HG03521 (cell line): Measurements from ENCODE around the gene CLOCK.
A peak's percentile ranks its signal among the peaks of the same experiment; 100 is the strongest.
"Not testable (repeated sequence)": the region's sequence is repeated elsewhere in the genome, so short reads cannot be mapped to it uniquely, and the experiment has no call there.

Experiments used
- ATAC-seq: cut with Tn5 transposase; IDR thresholded peaks from one replicate; pipeline ENCODE4 v1.9.1; 2021; ENCODE audit warnings: mild to moderate bottlenecking, moderate library complexity; ENCODE audit not compliant: unreplicated experiment

The CLOCK gene, protein sequence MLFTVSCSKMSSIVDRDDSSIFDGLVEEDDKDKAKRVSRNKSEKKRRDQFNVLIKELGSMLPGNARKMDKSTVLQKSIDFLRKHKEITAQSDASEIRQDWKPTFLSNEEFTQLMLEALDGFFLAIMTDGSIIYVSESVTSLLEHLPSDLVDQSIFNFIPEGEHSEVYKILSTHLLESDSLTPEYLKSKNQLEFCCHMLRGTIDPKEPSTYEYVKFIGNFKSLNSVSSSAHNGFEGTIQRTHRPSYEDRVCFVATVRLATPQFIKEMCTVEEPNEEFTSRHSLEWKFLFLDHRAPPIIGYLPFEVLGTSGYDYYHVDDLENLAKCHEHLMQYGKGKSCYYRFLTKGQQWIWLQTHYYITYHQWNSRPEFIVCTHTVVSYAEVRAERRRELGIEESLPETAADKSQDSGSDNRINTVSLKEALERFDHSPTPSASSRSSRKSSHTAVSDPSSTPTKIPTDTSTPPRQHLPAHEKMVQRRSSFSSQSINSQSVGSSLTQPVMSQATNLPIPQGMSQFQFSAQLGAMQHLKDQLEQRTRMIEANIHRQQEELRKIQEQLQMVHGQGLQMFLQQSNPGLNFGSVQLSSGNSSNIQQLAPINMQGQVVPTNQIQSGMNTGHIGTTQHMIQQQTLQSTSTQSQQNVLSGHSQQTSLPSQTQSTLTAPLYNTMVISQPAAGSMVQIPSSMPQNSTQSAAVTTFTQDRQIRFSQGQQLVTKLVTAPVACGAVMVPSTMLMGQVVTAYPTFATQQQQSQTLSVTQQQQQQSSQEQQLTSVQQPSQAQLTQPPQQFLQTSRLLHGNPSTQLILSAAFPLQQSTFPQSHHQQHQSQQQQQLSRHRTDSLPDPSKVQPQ

DNA sequence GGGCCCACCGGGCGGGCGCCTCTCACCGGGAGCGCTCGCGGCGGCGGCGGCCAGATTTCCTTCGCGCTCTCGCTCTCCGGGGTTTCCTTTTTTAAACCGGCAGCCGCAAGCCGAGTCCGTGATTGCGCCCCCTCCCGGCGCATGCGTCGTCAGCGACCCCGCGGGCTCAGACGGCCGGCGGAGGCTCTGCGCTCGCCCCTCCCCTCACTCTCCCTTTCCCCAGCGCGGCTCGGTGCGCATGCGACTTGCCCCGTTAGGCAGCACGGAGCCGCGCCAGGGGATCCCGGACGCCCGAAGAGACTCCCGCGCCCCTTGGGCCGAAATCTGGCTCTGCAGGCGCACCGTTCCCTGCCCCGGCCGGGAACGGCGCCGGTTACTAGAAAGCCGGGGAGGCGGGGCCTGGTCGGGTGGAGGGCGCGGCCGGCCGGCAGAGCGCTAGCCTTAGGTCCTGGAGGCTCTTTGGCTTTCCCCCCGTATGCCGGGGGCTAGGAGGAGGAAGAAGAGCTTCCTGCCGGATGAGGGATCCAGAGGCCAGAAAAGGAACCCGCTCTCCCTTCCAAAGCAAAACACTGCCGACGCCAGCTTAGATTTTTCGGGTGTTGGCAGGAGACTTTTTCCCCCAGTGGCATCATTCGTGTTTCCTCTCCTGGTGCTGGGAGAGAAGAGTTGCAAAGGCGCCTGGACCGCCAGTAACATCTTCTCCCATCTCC lies at the start of gene CLOCK:
TSS of gene CLOCK (minus strand) at position 154 of the 710 bp plus-strand sequence. CDS start 64,124 bp downstream, outside the sequence.
- peak; percentile 72 for ATAC-seq

DNA sequence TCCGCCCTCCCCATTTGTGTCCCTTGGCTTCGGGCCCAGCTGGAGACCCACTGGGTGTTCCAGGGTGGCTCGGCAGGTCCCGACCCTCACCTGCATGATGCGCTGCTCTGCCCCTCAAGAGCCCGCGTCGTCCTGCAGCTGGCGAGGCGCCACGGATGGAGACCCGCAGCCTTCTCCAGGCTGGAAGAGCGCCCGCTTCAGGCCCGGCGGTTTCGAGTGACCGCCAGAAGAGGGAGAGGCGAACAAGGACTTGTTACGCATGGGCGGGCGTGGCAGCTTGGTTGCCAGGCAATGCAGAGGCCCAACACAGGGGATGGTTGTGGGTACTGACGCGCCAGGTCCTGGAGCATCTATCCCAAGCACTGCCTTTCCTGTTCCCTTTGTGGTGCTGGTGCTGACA lies 45.3 kb upstream of the CLOCK start, which contains the start of gene PDCL2:
TSS of gene PDCL2 (minus strand) at position 232 of the 400 bp plus-strand sequence. CDS start at position 96, 136 bp downstream.
- no peak for ATAC-seq

DNA sequence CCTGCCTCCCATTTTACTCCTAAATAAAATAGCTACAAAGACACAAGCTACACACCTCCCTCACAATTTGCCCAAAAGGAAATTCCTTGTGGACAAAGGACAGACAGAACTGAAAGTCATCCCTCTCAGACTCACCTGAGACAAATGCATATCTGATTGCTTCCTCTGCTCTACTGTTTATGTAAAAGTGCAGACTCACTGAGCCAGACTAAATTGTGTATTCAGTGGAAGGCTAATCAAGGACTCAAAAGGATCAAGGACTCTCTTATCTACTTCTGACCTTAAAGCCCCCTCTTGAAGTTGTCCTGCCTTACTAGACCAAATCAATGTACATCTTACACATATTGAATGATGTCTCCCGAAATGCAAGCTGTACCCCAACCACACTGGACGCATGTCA lies 41.5 kb upstream of the CLOCK start:
- ATAC-seq: no peak

DNA sequence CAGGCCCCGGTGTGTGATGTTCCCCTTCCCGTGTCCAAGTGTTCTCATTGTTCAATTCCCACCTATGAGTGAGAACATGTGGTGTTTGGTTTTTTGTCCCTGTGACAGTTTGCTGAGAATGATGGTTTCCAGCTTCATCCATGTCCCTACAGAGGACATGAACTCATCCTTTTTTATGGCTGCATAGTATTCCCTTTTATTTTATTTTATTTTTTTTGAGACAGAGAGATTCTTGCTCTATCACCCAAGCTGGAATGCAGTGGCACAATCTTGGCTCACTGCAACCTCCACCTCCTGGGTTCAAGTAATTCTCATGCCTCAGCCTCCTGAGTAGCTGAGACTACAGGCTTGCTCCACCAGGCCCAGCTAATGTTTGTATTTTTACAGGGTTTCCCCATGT lies 36.1 kb upstream of the CLOCK start:
- ATAC-seq: not testable (repeated sequence)

DNA sequence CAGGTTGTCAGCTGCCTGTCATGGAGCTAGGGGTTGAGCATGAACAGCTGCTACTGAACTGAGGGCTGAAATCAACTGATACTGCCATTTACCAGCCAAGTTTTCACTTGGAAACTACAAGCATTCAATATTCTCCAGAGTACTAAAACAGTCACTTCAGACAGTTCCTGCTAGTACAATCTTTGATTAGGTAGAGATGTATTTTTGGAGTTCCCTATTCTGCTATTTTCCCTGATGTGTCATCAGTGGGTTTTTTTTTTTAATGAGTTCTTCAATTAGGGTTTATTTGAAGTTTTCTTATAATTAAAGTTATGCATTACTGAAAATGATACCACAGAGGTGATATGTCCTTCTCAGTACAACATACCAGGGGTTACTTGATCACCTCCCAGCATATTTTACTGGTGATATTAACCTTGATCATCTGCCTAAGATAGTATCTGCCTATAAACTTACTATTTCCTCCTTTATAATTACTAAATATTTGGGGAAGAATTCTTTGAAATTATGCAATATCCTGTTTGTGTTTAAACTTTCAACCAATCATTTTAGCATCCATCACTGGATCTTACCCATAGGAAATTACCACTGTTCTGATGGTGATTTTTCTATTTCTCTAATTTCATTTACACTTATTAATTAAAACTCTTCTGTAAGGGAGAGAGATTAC lies 31.8 kb upstream of the CLOCK start:
- no peak for ATAC-seq

DNA sequence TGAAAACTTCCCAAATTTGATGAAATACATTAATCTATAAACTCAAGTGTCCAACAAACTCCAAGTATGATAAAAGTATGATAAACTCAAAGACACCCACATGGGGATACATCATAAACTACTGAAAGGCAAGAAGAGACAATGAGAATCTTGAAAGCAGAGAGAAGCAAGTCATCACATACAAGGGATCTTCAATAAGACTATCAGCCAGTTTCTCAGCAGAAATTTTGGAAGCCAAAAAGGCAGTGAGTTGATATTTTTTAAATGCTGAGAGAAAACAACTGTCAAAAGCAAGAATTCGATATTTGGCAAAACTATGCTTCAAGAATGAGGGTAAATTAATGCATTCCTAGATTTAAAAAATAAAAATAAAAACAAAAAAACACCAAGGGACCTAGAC lies 28.8 kb upstream of the CLOCK start:
- ATAC-seq: no peak

DNA sequence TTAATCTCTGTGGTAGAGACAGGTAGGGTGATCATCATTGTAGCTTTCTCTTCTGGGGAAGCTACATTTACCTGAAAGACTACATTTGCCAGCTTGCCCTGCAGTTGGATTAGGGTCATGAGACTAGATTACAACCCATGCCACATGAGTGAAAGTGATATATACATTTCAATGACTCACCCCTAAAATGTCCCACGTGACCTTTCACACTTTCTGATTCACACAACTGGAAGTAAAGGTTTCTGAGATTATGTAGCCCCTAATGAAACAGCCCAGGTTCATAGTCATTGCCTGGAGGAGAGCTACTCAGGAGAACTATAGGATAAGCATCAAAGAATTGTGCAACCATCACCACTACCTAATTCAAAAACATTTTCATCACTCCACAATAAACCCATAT lies 27.5 kb upstream of the CLOCK start:
- no peak for ATAC-seq

DNA sequence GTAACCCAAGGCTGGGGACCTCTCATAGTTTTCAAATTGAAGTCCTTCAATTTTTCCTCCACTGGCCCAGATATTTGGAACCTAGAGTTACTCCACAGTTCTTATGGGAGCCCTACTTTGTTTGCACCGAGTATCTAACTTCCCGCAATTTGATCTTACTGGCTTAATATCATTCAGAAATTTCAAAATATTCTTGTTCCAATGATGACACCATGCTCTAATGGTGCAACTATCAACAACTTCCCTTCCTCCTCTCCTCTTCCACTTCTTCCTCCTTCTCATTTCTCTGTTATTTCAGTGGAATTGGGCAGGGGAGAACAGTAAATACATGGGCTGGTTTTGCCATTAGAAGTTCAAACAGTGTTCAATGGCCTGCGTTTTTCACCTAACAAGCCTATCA lies 25.1 kb upstream of the CLOCK start:
- ATAC-seq: no peak

DNA sequence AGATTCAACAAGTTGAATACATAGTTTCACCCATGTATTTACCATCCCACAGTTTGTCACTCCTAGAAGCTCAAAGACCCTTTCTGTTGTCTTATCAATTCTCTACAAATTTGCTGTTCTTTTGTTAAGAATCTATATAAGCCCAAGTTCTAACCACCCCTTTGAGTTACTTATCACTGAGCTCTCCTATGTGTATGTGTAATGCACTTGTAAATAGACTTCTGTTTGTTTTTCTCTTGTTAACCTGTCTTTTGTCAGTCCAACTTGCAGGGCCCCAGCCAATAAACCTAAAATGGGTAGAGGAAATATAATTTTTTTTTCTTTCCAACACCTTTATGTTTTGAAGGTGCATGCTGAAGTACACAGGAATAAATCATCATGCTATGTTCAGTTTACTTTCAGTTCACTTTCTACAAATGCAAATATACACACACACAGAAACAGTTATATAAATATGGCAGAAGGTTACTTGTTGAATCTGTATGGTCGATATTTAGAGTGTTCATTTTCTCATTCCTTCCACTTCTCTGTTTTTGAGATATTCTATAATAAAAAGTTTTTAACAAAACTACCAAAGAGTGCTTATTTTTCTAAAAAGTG lies 22.3 kb upstream of the CLOCK start:
- ATAC-seq: peak; percentile 60

DNA sequence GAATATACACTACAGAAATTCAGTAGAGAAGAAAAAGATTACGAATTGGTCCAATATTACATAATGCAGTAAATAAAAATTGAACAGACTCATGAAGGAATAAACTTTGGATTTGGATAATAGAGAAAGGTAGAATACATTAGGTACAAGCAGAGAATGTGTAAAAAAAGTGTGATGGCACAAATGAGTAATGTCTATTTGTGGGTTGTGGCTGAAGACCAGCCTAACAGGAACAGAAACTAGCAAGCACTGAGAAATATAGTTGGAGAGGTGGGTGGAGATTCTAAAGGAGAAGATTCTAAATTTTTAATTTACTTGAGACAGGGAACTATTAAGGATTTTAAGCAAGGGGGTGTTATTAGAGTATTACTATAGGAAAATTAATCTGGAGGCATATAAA lies 15.2 kb upstream of the CLOCK start:
- ATAC-seq: peak; percentile 100

DNA sequence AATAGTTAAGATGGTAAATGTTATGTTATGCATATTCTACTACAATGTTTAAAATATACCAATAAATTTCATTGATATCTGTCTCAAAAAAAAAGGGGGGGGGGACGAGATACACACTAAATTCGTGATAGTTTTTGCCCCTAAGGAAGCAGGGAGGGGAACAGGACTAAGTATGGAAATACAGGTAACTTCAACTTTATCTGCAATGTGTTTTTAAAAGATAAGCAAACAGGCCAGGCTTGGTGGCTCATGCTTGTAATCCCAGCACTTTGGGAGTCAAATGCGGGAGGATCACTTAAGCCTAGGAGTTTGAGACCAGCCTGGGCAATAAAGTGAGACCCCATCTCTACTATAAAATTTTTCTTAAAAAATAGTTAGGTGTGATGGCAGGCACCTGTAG lies 13.4 kb upstream of the CLOCK start:
- ATAC-seq: no peak

DNA sequence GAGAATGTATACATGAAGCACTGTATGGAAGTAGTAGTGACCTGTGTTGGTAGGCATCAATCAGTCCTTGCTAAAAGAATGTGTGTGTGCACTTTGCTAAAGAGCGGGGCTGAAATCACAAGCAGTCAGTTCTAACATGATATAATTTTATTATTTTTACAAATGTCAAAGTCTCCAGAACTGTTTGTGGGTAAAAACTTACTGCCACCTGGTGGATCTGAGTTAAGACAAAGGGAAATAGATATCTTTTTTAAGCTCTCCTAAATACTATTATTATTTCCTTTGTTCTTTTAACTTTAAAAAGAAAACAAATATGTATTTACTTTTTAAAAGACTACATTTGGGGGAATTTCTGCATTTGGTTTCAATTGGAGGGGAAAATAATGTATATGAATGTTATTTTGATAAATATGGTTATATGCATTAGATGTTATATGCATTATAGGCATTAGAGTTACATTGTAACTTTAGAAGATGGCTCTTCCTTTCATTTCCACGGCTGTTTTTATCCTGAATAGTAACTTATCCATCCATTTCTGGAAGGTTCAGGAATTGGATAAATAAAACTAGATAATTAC lies 7.8 kb upstream of the CLOCK start:
- no peak for ATAC-seq

DNA sequence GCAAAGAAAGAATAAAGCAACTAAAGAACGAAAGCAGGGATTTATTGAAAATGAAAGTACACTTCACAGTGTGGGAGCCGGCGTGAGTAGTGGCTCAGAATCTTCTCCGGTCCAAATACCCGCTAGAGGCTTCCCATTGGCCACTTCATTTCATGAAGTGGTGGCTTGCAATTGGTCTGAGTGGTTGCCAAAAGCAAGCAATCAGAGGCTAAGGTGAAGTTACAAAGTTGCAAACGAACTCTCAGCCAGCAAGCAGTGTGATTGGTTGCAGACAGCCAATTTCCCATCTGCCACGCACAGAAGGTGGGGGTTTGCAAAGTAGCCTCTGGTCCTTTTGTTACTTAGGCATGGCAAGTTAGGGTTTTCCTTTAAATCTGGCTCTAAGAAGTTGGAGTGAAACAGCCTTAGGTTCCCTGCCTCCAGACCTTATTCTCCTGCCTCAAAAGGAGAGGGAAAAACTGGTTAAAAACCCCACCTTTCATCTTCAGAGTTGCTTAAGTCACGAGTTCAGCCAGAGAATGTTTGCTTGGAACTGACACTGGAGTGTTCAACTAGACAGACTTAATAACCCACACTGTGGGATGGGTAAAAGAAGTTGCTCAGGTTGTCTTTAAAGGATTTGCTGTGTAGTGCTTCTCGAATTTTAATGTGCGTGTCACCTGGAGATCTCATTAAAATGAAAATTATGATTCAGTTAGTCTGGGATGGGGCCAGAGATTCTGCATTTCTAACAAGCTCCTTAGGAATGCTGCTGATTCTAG lies 6.9 kb upstream of the CLOCK start:
- ATAC-seq: no peak

DNA sequence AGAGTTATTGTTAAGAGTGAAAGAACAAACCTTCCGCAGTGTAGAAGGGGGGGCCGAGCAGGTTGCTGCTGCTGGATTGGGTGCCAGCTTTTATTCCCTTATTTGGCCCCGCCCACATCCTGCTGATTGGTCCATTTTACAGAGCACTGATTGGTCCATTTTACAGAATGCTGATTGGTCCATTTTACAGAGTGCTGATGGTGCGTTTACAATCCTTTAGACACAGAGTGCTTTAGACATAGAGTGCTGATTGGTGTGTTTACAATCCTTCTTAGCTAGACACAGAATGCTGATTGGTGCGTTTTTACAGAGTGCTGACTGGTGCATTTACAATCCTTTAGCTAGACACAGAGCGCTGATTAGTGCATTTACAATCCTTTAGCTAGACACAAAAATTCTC lies 5.3 kb upstream of the CLOCK start:
- not testable (repeated sequence) for ATAC-seq

DNA sequence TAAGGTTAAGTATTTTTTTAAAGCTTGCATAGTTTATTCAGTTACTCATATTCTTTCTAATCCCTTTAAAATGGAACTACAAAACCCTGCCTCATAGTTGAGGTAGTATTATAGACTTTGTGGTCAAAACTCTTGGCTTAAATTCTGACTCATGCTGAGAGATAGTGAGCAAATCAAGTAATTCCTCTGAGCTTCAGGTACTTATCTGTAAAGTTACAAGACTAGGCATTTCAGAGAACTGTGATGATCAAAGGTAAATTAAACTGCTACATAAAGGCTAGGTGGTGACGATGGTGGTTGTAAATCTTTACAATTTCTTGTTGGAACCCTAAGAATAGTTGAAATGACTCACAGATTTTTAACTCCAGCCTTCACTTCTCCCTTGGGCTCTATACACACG lies 3.2 kb upstream of the CLOCK start:
- no peak for ATAC-seq

DNA sequence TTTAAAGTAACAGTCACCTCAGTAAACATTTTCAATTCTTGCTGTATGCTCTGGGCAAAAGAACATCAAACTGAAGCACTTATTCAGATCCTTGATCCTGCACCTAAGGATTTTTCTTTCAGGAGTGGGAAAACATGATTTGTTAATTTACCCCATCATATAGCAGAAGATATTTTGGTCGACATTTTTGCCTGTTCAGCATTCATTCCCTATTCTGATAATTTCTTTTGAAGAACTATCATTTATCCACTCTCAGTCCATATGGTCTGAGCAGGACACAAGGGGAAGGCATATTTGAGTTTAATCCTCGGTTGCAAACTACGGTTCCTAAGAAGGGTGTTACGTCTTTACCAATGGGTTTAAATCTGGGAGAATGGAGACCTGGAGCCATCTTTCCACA lies 1.2 kb upstream of the CLOCK start:
- no peak for ATAC-seq

DNA sequence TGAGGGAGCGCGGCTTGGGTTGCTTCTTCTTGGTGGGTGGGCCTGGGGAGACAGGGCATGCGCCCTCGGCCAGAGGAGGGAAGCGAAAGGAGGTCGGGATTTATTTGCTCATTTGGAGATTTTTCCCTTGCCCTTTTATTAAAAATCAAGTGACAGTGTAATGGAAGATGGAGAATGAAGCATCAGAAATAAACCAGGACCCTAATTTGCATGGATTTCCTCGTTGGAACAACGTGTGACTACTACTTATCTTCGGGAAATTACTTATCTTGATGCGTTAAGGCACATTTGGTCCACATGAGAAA lies 709 bp upstream of the CLOCK start:
- ATAC-seq: no peak

DNA sequence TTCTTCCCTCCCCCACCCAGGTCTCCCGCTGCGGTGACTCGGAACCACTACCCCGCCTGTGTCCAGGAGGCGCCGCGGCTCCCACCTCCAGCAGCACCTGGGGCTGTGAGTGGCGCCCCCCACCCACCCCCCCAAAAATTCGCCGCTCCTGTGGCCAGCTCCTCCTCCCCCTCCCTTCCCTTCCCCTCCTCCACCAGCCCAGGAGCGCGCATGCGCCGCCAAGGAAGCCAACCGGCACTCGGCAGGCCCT lies 278 bp downstream of the CLOCK start:
- peak; percentile 48 for ATAC-seq

DNA sequence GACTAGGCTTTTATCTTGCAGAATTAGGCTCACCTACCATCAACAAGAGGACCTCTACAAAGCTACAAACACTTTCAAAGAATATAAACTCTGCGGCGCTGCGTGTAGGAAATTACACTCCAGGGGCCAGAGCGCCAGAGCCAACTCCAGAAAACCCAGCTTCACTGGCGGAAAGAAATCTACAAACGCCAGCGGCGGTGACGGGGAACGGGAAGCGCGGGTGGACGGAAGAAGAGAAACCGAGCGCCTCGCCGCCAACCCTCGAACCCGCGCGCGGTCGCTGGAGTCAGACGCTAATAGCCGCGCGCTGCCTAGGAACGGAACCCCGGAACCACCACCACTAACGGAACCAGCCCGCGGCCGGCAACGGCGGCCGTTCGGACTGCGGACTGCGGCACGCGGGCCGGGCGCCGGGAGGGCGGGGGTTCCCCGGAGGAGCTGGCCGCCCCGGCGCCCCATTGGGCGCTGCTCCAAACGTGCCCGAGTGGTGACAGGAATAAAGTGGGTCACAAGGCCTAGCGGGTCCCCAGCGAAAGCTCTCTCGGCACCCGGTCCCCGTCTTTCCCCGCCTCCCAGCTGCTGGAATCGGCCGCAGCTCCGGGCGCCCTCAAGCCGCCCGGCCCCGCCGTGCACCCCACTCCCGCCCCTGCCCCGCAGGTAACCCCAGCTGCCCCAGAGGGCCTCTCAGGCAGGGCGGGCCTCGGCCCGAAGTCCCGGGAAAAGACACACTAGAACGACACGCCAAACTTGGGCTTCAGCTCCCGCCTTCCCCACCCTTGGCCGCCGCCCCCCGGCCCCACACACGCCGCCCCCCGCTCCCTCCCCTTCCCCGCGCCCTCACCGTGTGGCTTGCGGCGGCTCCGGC lies 836 bp downstream of the CLOCK start:
- ATAC-seq: peak; percentile 39
